DMS79 (cell line): ENCODE data around the gene ACTA1.
"Not testable (repeated sequence)": the region's sequence is repeated elsewhere in the genome, so short reads cannot be mapped to it uniquely, and the experiment has no call there.

Source experiments
- DNase-seq: peaks from one replicate; lab custom pipeline; 2025; lab: John Stamatoyannopoulos, UW

The ACTA1 gene

DNA sequence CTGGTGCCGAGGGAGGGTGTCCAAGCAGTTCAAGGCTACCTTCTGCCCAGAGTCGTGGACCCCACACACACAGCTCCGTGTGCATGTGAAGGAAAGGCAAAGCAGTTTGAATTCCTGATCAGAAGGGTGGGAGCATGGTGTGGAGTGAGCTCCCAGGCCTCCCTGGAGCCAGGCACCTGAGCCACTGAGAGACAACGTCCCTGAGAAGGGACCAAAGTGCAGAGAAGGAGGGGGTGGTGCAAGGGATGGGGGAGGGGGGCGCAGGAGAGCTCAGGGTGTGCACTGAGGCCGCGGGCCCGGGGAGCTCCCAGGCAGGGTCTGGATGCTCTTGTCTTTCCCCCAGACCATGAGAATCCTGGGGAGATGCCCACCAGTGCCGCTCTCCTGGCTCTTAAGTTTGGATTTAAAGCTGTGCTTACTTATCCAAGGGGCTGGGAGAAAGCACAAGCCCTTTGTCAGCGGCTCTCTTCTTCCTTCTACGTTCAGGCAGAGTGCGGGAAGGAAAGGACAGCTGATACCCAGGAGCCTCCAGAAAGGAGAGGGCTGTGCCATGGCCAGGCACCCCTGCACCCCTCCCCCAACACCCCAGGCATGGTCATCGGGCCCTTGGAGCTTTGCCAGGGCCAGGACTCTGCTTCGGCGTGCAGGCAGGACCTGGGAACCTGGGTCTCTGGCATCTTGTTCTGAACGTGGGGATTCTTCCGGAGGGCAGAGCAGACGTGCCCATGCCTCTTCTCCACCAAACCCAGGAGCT, 24.1 kb downstream of the ACTA1 start:
- no peak for DNase-seq

DNA sequence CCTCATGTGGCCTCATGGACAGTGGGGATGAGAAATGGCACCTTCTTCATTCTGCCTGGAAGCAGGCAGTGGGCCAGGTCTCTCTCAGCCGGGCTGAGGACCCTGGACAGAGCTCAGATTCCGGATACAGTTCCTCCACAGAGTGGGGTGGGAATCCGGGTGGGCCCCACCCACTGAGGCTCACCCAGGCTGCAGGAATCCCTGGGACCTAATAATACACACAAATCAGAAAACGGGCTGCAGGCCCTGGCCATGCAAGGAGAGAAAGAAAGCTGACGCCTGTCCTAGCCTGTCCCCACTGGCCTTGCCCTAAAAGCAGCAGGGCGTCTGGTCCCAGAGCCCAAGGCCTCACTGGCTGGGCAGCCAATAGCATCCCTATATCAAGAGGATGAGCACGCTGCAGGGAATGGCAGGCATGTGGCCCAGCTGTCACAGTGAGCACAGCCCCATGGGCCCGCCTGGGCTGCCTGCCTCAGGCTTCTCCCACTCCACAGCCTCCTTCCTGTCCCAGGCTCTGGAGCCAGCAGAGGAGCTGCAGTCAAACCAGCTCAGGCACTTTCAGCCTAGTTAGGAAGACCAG, 25.3 kb downstream of the ACTA1 start:
- no peak for DNase-seq

DNA sequence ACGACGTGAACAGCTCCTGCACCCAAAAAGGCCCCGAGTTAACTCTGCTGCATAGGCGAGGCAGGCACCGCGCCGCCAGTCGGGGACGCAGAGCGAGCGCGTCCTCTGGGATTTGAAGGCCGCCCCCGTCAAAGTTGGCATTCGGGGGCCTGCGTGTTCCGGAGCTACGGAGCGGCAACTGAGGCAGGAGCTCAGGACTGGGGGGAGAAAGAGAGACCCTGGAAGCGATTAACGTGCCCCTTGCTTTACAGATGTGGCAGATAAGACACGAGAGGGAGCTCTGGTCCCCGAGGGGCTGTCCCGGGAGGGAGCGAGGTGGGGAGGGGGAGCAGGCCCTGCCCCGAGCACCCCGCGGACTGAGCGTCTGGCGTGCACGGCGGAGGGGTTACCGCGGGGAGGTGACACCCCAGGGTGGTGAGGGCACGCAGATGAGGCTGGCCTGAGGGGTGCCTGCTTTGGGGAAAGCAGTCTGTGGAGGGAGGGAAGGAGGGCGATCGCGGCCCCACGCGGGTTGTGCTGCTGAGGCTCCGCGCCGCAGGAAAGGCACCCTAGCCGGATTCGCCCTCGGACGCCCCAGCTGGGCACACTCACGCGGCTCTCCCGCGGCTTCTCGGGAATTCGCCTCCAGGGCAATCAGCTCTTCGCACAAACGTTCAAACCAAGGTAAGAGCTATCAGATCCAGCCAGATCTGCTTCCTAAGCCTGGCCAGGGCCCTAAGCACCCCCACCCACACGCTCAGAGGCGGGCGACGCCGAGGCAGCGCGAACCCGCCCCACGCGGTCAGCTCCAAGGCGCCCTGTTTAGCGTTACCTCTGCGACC, 26.5 kb downstream of the ACTA1 start:
- no peak for DNase-seq

DNA sequence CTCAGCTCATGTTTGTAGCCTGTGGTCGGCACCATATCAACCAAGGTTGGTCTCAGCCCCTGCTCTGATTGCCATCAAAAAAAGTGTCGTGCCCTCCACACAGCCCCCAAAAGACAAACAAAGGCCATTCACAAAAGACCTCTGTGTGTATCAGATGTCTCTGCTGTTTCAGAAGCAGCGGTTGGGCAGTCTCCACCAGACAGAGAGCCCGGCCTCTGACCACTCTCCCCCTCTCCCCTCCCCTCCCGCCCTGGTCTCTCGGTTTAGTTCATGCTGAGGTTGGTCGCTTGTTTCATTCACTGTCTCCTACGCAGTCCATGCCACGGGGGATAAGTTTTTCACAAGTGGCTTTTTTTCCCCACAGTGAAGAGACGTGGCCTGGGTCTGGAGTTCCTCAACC, 27.1 kb downstream of the ACTA1 start:
- DNase-seq = no peak

DNA sequence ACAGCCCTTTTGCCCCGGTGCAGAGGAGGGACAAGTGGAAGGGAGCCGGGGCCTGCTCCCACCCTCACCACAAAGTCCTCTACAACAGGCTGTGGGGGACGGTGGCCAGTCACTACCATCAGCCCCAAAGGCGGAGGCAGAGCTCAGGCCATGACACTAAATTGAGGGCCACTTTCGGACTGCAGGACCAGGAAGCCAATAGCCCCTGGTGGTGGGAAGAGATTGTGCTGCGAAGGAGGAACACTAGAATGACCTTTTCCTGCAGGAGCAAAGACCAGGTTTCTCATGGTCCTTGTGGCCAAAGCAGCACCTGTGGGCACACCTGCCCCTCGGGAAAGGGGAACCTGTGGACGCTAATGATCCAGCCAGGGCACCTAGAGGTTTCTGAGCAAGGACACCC, 30.3 kb downstream of the ACTA1 start:
- DNase-seq = no peak

DNA sequence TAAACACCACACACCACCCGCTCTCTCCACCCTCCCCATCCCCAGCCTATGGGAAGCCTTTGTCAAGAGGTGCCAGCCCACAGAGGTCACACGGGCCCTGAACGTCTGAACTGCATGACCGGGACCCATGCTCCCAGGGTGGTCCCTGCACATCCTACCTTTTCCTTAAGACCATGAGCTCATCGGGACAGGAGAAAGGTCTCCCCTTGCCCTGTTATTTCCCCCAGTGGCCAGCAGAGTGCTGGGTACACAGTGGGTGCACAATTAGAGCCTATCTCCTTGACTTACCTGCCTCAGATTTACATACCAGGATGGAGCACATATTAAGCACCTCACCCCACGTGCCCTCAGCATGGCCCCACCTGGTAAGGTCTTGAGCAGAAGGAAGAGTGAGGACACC, 30.9 kb downstream of the ACTA1 start:
- DNase-seq = no peak

DNA sequence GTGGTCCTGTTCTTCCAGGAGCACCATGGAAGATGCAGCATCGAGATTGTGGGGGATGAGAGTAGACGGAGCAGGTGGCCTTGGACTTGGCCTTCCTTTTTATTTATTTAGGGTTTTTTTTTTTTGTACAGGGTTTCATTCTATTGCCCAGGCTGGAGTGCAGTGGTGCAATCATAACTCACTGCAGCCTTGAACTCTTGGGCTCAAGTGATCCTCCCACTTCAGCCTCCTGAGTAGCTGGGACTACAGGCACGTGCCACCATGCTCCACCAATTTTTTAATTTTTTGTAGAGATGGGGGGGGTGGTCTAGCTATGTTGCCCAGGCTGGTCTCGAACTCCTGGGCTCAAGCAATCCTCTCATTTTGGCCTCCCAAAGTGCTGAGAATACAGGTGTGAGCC, 31.6 kb downstream of the ACTA1 start:
- DNase-seq = not testable (repeated sequence)

DNA sequence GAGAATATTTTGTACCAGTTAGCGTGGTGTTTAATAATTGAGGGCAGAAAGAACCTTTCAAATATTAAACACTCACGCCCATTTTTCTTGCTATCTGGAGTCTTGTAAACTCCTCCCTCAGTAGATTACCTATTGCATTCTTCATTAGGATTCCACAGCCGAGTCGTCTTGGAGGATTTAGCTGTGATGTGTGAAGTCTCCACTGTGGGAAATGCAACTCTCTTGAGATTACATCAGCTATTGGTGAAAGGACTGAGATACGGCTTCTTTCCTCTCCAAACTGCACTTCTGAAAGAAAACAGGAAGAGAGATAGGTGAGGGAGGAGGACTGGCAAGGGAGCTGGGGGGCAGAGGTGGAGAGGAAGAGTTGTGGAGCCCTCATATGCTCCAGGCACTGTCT, 36.1 kb downstream of the ACTA1 start:
- no peak for DNase-seq

DNA sequence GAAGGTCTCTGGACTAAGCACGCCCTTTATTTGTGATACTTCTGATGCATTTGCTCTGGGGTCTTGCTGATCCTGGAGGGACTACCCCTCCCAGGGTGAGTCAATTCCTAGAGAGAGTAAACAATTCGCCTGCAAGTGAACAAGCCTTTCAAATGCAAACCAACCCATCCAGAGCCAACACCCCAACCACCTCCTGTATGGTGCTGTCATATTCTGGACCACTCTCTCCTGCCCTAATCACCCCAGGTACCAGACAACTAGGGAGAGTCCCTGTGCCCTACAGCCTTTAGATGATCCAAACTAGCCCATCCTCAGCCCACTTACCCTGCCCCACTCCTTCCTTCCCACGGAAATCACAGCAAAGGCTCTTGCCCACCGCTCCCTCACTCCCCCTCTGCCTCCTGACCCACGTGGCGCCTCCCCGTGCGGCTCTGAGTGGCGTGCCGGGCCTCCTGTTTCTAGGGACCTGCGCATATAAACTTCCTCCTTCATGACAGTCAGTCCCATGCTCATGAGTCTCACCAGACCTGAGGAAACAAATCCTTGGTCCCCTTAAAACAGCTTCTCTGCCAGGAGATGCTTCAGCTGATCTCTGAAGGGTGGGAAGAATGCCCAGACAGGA, 37.2 kb downstream of the ACTA1 start:
- no peak for DNase-seq

DNA sequence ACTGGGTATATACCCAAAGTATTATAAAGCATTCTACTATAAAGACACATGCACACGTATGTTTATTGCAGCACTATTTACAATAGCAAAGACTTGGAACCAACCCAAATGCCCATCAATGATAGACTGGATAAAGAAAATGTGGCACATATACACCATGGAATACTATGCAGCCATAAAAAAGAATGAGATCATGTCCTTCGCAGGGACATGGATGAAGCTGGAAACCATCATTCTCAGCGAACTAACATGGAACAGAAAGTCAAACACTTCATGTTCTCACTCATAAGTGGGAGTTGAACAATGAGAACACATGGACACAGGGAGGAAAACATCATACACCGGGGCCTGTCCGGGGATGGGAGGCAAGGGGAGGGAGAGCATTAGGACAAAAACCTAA, 39.4 kb downstream of the ACTA1 start:
- not testable (repeated sequence) for DNase-seq

DNA sequence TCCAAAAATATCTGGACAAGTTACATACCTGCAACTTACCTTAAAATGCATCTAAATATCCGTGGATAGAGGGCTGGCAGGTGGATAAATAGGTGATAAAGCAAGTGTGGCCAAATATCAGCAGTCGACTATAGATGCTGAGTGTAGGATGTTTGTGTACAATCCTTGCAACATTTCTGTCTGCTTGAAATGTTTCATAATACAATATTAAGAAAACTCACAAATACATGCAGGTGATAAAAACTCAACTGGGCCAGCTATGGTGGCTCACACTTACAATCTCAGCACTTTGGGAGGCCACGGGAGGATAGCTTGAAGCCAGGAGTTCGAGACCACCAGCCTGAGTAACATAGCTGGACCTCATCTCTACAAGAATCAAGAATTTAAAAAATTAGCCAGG, 41.0 kb downstream of the ACTA1 start:
- no peak for DNase-seq

DNA sequence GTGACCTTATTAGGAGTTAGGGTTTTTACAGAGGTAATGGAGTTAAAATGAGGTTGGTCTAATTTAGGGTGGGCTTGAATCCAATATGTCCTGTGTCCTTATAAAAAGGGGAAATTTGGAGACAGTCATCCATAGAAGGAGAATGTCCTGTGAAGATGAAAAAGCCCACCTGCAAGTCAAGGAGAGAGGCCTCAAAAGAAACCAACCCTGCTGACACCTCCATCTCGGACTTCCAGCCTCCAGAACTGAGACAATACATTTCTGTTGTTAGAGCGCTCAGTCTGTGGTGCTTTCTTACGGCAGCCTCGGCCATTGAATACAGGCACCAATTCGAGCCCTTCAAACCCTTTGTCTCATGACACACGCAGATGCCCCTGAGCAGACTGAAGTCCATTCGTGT, 43.8 kb downstream of the ACTA1 start:
- no peak for DNase-seq

DNA sequence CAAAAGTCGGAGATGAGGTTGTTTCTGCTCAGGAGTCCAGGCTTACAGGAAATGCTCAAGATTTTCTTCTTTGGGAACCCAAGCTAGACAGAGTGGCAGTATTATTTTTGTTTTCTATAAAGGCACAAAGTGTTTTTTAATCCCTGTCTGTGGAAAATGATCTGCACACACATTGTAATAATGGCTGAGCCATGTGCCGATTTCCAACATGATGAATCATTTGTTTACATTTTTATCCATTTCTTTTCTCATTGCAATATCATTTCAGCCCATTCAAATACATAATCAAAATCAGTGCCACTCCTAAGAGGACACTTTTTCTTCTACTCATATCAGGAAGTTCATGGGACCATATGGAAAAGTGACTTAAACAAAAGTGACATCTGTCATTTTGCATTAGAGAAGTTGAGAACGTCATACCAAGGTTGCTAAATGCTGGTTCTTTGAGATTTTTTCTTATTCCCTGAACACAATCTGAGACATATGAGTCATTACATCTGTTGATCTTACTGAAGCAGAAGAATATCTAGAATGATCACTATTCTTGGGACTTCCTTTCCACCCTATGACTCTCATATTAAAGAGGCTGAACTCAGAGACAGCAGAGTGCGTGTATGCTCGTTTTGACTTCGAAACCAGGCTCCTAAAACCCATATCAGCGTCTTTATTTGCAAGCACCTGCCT, 44.9 kb downstream of the ACTA1 start:
- no peak for DNase-seq

DNA sequence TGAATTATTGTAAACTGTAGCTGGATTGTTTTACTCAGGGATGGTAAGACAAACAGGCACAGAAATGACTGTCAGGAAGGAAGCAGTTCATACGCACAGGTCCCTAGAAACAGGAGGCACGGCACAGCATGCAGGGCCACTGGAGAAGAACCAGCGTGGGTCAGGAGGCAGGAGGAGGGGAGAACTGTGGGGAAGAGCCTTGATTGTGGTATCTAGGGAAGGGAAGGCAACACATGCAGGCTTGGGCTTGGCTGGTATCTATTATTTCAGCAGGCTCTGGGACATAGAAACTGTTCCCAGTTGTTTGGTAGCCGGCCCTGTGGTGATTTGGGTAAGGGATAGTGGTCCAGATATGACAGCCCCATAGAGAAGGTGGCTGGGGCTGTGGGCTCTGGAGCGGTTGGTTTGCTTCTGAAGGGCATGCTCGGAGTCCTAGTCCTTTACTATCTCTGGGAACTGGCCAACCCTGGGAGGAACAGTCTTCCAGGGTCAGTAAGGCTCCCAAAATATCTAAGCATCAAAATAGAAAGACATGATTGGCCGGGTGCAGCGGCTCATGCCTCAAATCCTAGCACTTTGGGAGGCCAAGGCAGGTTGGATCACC, 47.9 kb downstream of the ACTA1 start:
- DNase-seq = no peak

DNA sequence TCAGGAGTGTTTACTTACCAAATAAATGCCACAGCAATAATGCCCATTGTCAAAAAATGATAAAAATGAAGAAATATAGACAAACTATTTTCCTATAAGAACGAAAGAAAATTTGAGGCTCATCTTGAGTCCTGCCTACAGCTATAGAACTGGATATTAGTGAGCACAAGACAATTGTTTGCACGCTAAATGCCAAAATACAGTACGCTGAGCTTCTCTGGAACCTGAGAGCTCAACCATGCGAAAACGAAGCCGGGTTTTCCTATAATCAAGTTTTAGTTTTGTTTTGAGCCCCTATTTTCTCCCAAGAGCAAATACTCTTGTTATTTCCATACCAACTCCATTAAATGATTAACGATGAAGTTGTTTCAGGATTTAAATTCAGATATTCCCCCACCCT, 49.1 kb downstream of the ACTA1 start:
- DNase-seq = no peak

DNA sequence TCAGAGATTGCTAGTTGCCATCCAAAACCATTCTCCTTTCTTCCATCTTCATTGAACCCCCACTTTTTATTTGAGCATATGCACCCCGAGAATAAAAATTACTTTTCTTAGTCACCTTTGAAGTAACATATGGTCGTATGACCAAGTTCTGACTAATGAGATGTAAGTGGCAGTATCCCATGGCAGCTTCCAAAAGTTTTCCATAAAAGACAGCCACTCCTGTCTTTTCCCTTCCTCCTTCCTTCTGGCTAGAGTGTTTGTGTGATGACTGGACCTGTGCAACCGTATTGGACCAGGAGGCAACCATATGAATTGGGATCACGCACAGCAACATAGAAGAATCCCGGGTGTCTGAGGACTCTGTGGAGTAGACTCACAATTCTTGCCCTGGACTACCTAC, 49.9 kb downstream of the ACTA1 start:
- DNase-seq = no peak

DNA sequence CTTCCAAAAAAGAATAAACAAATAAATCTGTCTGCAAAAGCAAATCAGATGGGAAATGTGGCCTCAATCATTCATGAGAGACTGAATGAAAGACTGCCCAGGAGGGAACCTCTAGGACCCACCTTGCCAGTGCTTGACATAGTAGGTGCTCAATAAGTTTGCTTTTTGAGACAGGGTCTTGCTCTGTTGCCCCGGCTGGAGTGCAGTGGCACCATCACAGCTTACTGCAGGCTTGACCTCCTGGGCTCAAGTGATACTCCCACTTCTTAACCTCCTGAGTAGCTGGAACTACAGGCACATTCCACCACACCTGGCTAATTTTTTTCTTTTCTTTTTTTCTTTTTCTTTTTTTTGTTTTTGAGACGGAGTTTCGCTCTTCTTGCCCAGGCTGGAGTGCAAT, 50.7 kb downstream of the ACTA1 start:
- DNase-seq = no peak
